Measurements from ENCODE around the gene ALK. TPM values are rescaled to one million over a fixed set of nuclear protein-coding genes. Genes with fewer than 3 reads are reported as not detected.

Gene ALK
- total RNA-seq, 4 donors from 2014 or later, result 0.83 to 1.6 (median 1.2) TPM

GRCh38 chr2:29363111-29363510, 558.3 kb downstream of the ALK start:
- TF ChIP-seq EP300 (IDR thresholded peaks at IDR 0.05) (no peak), POLR2A (IDR thresholded peaks at IDR 0.05; ENCODE audit: low read depth) (no peak), POLR2AphosphoS5 (IDR thresholded peaks at IDR 0.05) (no peak), CTCF (IDR thresholded peaks at IDR 0.05) (no peak)
- 76% methylated on average over 2 of the region's 2 CpGs for WGBS
- H3K4me1 ChIP-seq, result no peaks in the 10 kb centered on the region
- H3K36me3 ChIP-seq, result no peaks in the 10 kb centered on the region
- no peak overlapping the region for H3K27ac ChIP-seq (replicated peaks in 1 of 4)
- DNase-seq (ENCODE audit: extremely low spot score), result no peak
- intact Hi-C loops (cut with DNase I), result no loop called here
- H3K27me3 ChIP-seq, result no peaks in the 10 kb centered on the region
- no peak overlapping the region for H3K4me3 ChIP-seq
- no peaks in the 10 kb centered on the region for H3K9me3 ChIP-seq

- Histone ChIP-seq H3K27me3 (no peaks in the 10 kb centered on the region), H3K36me3 (no peaks in the 10 kb centered on the region), H3K27ac (replicated peaks in 1 of 4) (no peak overlapping the region), H3K9me3 (no peaks in the 10 kb centered on the region), H3K4me3 (no peak overlapping the region), H3K4me1 (no peaks in the 10 kb centered on the region)
- intact Hi-C loops (cut with DNase I), result no loop called here
- DNase-seq (ENCODE audit: extremely low spot score), result no peak
- 77% methylated on average over 6 of the region's 6 CpGs for WGBS
- TF ChIP-seq CTCF (IDR thresholded peaks at IDR 0.05) (no peak), EP300 (IDR thresholded peaks at IDR 0.05) (no peak)
These were observed 560.2 kb downstream of the ALK start for GRCh38 chr2:29361231-29361630.

- WGBS, result 32% methylated on average over 3 of the region's 3 CpGs
- no peak overlapping the region for H3K27ac ChIP-seq (replicated peaks in 1 of 4)
- H3K4me3 ChIP-seq, result no peak overlapping the region
- no peaks in the 10 kb centered on the region for H3K4me1 ChIP-seq
- intact Hi-C loops (cut with DNase I), result no loop called here
- H3K36me3 ChIP-seq, result no peaks in the 10 kb centered on the region
- DNase-seq (ENCODE audit: extremely low spot score), result no peak
- no peaks in the 10 kb centered on the region for H3K27me3 ChIP-seq
- no peaks in the 10 kb centered on the region for H3K9me3 ChIP-seq
- TF ChIP-seq POLR2A (IDR thresholded peaks at IDR 0.05; ENCODE audit: low read depth), result no peak
- TF ChIP-seq POLR2AphosphoS5 (IDR thresholded peaks at IDR 0.05), result no peak
- no peak for TF ChIP-seq CTCF (IDR thresholded peaks at IDR 0.05)
- no peak for TF ChIP-seq EP300 (IDR thresholded peaks at IDR 0.05)
These were observed 561.2 kb downstream of the ALK start for GRCh38 chr2:29360016-29360784.

GRCh38 chr2:29353403-29353991, 567.9 kb downstream of the ALK start:
- Histone ChIP-seq H3K36me3 (no peaks in the 10 kb centered on the region), H3K4me3 (no peak overlapping the region), H3K9me3 (no peaks in the 10 kb centered on the region), H3K27me3 (no peaks in the 10 kb centered on the region), H3K4me1 (no peaks in the 10 kb centered on the region), H3K27ac (replicated peaks in 1 of 4) (no peak overlapping the region)
- TF ChIP-seq POLR2A (IDR thresholded peaks at IDR 0.05; ENCODE audit: low read depth) (no peak), EP300 (IDR thresholded peaks at IDR 0.05) (no peak), POLR2AphosphoS5 (IDR thresholded peaks at IDR 0.05) (no peak), CTCF (IDR thresholded peaks at IDR 0.05) (no peak)
- DNase-seq (ENCODE audit: extremely low spot score), result no peak
- intact Hi-C loops (cut with DNase I), result no loop called here
- WGBS, result 100% methylated on average over 1 of the region's 1 CpG

All from esophagus muscularis mucosa (tissue), 4 donors.